ENCODE data around the gene OR2T3.
"Not testable (repeated sequence)": the region's sequence is repeated elsewhere in the genome, so short reads cannot be mapped to it uniquely, and the experiment has no call there.

OR2T3 gene, protein sequence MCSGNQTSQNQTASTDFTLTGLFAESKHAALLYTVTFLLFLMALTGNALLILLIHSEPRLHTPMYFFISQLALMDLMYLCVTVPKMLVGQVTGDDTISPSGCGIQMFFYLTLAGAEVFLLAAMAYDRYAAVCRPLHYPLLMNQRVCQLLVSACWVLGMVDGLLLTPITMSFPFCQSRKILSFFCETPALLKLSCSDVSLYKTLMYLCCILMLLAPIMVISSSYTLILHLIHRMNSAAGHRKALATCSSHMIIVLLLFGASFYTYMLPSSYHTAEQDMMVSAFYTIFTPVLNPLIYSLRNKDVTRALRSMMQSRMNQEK

DNA sequence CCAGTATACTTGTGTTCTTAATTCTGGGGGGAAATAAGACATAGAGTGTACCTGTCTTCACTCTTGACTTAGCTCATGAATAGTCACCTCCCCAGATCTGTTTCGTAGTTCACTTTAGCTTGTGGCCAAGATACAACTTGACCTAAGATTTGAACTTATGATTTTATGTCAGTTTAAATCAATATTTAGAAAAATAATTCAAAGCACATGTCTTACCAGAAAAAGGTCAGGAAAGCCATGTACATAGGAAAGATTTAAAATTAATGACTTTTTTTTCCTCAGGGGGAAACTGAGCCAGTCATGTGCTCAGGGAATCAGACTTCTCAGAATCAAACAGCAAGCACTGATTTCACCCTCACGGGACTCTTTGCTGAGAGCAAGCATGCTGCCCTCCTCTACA is at the start of gene OR2T3:
TSS of gene OR2T3 (plus strand) at position 301 of the 400 bp plus-strand sequence. CDS start at position 301, 0 bp downstream.
- DNase-seq: not testable (repeated sequence)

DNA sequence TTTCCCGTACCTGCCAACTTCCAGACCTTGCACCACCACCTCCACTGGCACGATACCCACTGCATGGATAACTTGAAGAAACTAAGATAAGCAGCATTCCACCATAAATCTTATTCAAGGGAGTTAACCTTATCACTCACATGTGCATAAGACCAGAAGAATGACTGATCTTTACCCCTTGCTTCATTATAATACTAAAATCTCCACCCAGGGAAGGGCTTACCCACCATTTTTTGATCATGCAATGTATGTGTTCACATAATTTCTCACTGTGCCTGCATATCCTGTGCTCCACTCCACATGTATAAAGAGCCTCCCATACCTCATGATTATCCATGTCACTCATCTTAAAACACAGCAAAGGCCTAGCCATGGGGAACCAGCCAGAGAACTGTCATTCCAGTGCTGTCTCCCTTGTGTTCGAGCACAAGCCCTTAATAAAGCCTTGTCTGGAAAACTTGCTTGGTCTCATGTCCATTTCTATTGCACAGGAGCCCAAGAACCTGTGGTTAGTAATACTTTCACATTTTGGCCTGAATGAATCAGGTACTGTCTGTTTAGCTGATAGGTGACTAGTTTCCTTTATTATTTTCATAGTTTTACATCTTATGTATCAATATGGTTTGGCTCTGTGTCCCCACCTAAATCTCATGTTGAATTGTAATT is 45.5 kb upstream of the OR2T3 start:
- not testable (repeated sequence) for DNase-seq

DNA sequence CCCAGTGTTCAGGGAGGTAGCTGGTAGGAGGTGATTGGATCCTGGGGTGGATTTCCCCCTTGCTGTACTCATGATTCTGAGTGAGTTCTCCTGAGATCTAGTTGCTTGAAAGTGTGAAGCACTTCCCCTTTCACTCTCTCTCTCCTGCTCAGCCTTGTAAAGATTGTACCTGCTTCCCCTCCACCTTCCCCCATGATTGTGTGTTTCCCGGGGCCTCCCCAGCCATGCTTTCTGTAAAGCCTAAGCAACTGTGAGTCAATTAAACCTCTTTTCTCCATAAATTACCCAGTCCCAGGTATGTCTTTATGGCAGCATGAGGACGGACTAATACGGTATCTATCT is 45.0 kb upstream of the OR2T3 start:
- not testable (repeated sequence) for DNase-seq

DNA sequence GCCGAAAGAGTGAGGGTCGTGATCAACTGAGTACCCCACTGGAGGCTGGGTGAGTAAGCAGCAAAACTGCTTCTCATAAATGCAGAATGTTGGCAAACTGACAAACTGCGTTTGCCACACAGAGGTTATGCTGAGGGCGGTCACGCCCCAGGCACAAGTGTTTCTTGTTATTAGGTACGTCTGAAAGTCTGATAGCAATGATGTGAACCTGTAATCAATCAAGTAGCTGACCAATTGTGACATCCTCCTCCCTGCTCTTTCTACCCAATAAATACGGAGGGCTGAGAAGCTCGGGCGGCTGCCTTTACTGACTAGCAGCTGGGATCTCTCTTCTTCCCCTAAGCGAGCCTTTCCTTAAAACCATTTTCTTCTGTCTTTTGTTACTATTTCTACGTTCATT is 41.5 kb upstream of the OR2T3 start:
- not testable (repeated sequence) for DNase-seq

DNA sequence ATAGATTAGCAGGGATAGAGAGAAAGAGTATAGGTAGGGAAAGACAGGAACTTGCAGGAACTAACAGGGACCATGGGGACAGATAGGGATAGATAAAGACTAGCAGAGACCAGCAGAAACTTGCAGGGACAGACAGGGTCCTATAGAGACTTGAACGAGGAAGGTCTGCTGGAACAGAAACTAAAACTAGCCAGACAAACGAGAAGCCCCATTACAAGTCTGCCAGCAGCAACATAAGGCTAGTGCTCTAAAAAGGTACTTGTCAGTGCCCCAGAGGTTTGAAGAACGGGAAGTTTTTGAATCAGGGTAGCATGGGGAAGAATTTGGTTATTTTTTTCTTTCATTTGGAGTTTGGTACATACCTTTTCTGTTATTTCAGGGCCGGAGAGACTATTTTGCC is 41.0 kb upstream of the OR2T3 start:
- DNase-seq: not testable (repeated sequence)

DNA sequence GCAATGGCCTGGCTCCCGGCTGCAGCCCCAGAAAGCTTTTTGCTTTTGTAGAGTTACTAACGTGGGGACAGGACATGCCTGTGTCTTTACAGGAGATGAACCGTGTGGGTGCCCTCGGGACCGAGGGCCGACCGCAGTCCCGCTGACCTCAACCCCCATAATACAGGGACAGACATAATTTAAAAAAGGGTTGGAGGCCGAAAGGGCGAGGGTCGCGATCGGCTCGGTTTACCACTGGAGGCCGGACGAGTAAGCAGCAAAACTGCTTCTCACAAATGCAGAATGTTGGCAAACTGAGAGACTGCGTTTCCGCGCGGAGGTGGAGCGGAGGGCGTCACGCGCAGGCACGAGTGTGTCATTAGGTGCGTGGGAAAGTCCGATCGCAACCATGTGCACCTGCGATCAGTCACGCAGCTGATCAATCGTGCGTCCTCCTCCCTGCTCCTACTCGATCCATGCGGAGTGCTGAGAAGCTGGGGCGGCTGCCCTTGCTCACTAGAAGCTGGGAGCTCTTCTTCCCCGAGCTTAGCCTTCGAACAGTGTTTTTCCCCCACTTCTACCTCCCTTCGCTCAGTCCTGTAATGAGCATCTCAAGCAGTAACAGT is 39.2 kb upstream of the OR2T3 start:
- DNase-seq: not testable (repeated sequence)

DNA sequence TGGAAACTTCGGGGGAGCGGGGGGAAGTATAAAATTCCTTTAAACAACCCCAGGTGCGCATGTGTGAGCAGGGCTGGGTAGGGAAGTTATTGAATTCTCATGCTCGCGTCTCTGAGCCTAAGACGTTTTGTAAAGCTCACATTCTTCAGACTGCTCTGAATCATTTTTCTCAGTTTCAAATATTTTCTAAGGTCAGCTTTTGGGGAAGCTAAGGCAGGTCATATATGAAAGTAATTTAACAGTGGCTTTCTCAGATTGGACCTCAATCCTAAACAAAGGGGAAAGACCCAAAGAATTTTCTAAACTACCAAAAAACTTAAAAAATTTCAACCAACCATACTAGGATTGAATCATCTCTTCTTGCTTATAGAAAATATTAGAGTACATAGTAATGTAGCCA is 38.2 kb upstream of the OR2T3 start:
- DNase-seq: not testable (repeated sequence)

DNA sequence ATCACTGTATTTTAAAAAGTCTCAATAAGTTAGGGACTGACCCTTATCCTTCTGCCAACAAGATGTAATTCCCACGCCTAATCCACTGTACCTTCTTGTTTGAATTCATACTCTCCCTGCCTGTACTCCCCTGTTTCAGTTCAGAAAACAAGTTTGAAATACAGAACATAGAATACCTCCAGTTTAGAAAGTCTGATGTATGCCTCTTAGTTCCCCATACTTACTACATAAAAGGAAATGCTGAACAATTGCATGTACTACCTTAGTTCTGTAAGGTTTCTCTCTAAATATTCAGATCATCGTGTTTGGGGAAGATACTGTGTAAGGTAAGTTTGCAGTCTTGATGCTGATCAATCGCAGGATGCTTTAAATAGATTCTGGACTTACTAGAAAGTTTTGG is 36.8 kb upstream of the OR2T3 start:
- DNase-seq: not testable (repeated sequence)

DNA sequence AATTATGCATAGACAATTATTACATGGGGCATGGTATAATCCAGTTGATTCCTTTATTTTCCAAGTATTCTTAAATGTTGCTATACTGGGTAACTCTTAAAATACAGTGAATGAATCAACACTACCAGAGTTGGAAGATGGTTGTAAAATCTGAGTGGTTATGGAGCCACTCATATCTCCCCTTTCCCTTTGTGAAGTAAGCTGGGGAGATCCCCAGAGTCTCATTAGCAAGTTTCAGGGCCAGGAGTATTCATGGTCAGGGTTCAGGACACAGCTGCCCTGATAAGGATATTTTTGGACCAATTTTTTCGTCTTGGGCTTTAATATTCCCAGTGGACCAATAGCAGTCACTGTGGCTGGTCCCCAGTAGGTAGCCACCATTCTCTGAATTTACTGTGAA is 34.5 kb upstream of the OR2T3 start:
- DNase-seq: not testable (repeated sequence)

DNA sequence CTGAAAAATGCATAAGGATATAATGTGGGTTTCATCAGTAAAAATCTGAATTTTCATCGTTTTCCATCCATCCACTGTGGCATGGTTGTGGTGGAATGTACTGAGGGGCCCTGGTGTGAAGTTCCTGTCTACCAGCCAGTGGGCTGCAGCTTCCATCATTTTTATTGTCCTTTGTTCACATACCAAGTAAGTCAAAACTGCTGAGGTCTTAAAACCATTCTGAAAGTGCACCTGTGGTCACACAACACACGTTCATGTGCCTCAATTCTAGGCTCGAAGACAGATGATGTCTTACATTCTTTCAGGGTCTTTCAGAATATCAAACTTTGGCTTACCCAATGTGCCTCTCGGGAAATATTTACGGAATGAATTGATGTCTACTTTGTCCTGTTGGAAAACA is 33.9 kb upstream of the OR2T3 start:
- not testable (repeated sequence) for DNase-seq

DNA sequence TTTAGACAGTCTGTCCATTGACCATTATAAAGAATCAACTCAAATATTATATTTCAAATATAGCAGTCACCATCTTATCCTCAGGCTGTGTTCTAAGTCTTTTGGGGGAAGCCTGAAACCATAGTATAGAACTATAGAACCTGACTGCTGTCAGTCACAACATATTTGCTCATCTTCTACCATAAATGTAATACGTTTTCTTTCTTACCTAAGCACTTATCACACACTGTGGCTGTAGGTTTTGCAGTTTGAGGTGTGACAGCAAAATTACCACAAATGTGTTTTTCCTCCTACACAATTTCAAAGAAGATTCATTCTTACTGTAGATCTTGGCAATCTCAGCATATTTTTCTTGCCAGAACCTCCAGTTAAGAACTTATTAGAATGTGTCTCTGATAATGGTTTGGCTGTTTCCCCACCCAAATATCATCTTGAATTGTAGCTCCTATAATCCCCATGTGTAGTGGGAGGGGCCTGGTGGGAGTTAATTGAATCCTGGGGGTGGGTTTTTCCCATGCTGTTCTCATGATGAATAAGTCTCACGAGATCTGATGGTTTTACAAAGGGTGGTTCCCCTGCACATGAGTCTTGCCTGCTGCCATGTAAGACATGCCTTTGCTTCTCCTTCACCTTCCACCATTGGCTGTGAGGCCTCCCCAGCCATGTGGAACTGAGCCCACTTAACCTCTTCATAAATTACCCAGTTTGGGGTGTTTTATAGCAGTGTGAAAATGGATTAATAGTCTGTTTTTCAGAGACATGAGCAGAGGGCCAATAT is 30.5 kb upstream of the OR2T3 start:
- not testable (repeated sequence) for DNase-seq

DNA sequence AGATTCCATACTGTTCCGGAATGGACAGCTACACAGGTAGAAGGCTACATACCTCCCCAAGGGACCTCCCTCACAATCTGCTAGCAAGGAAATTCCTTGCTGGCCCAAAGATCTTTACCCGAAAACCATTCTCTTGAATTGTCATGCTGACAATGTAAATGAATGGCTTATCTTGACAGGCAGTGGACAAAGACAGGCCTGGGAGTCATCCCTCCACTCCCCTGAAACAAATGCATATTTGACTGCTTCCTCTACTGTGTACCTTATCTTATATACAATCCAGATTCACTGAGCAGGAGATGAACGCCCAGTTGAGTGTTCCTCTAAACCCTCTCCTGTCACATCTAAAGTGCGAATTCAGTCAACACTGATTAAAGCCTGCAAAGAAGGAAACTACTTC is 28.5 kb upstream of the OR2T3 start:
- DNase-seq: not testable (repeated sequence)

DNA sequence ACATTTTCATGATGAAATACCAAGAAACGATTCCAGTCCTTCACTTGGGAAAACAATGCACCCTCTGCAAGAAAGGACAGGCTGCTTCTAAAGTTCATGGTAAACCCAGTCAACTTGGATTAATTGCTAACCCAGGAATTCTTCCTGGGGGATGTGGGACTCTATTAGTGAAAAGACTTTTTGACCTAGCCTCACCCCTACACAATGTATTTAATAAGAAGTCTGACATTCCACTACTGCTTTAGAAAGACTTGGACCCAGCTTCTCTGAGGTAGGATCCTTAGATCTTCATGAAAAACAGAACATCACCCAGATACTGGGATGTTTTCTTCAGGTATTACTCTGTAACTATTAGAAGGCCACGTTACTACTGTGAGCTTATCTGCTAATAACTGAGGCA is 27.8 kb upstream of the OR2T3 start, which contains the start of gene OR2T2:
TSS of gene OR2T2 (plus strand) at position 239 of the 400 bp plus-strand sequence. CDS start 7,161 bp downstream, outside the sequence.
- not testable (repeated sequence) for DNase-seq

DNA sequence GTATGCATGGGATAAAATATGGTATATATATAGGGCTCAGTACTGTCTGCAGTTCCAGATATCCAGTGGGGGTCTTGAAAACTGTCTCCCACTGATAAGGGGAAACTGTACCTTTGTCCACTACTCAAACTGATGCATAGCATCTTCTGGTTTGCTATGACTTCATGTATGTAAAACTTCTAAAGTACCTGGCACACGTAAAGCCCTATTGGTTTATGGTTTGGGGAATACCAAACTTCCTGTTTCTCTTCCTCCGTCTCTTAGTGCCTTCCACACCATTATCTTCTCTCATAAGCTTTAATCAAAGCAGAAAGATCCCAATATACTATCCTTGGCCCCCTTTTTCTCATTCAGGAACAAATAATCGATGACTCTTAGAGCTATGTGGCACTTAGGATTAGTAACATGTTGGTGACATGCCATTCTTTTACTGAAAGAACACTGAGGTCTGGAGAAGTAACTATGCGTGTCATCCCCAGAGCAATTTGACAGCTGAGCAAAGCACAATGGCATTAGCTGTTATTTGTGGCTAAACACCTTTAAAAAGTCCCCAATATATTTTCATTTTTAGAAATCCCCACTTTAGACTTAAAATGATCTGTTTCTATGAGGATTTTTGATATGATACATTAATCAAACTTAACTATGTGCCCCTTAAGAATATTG is 24.6 kb upstream of the OR2T3 start:
- DNase-seq: not testable (repeated sequence)

DNA sequence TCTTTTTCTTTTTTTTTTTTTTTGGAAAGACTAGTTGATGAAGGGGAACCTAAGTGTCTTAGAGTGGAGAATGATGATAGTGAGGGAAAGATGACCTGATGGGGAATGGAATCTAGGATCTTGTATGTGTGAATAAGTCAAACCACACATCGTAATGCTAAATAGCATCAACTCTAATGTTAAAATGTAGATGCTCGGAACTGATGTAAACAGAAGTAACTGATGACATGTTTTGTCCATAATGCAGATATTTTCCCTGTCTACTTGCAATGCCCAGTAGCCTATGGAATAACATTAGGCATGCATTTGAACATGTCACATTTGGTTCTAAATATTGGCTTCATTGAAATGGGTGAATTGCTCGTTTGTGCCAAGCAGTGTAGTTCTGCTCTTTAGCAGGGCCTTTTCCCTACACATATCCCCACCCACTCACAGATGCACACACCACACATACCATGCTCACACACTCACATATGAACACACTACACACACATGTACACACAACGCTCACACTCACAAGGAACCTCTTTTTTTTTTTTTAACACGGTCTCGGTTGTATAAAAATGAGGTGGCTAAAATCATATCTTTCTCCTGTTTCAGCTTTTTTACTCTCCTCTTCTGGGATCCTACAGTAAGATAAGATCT is 23.2 kb upstream of the OR2T3 start:
- DNase-seq: not testable (repeated sequence)

DNA sequence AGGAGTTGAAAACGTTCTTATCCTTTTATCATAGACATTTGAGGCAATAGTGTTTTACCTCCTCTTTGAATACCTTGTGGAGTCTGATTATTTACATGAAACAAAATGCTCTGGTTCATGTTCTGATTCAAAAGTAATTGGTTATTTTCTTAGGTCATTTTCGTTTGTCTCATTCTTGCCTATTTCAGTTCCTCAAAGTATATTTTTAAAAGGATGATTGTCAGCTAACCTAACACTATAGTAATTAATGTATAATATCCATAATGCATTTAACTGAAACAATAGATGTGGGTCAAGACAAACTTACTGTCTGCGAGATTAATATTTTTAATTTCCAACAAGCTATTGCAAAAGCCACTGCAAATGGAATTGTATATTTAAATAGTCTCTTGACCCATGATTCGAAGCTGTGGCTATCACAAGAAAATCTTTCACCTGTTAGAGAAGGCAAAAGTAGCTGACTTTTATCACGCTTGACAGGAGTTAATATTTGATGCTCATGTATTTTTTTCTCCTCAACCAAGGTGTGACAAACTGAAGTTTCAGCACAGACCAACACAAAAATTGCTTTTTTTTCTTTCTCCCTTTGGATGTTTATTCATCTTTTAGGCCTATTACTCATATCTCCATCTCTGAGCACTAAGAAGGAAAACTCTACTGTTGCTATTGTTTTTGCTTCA is 22.5 kb upstream of the OR2T3 start:
- DNase-seq: not testable (repeated sequence)

DNA sequence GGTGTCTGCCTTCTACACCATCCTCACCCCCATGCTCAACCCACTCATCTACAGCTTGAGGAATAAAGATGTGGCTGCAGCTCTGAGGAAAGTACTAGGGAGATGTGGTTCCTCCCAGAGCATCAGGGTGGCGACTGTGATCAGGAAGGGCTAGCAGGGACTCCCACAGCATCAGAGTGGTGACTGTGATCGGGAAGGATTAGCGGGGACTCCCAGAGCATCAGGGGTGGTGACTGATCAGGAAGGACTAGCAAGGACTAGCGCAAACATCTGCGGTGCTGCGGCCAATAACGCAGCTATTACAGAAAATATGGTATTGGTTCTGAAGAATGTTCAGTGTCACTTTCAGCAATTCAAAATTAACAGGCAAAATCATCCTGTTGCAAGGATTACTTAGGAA is 19.5 kb upstream of the OR2T3 start:
- DNase-seq: not testable (repeated sequence)

DNA sequence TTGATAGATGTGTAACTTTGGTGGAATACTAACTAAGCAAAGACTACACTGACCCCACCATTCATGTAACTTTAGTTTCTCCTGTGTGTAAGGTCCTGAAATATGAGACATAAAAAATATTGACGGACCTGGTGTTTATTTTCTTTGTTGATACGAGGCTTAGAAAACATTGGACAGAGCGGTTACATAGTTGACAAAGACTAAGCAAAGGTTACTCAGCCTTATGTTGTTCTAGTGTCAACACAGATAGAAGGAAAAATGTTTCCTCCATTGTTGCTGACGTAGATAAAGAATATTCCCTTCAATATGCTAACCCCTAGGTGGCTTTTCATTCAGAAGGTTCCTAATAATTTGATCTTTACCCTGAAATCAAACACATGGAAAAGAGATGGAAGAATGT is 18.1 kb upstream of the OR2T3 start:
- not testable (repeated sequence) for DNase-seq

DNA sequence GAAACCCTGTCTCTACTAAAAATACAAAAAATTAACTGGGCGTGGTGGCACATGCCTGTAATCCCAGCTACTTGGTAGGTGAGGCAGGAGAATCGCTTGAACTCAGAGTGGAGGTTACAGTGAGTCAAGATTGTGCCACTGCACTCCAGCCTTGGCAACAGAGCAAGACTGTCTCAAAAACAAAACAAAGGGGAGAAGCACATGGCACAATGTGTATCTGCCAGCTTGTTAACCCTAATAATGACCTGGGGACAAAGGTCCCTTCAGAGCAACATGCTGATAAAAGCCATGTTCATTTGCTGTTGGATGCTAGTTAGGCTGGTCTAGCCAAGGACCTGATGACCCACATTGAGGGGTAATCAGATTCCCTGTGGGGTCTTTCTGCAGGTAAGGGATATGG is 16.5 kb upstream of the OR2T3 start:
- DNase-seq: not testable (repeated sequence)

DNA sequence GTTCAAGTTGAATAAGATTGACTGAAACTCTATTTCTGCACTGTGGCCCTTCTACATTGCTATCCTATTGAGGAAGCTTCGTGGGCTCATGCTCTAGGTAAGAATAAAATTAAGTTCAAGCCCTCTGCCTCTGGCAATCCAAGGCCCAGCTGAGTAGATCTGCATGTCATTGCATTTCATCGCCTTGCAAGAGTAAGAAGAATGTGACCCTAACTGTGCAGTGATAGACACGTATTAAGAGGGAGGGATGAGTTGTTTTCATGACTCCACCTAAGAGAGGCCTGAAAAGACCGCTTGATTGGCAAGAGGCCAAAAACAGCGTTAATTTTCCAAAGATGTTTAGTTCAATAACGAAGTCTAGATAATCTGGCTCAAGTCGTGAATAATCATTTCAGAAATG is 14.0 kb upstream of the OR2T3 start:
- DNase-seq: not testable (repeated sequence)

DNA sequence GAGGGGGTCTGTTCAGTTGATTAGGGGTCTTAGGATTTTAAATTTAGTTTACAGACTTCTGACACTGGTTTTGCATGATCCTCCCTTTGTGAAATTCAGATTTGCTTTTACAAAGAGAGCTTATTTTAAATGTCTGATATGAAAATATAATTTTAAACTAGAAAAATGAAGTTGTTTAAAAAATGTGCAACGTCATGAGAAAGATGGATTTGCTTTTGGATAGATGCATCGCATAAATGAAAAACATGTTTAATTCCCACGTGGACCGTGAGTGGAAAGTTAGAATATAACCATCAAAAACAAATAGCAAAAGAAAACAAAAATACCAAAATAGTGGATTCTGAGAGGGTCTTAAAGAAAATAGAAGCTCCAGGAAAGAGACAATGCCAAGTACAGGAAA is 2.0 kb upstream of the OR2T3 start:
- no peak for DNase-seq

Measured in EL (cell line).